AG04449 (cell line): ENCODE measurements around the gene SELENOF.

Experiments used
- CTCF ChIA-PET: fragments of 350-600 bp; formaldehyde crosslinking; extraction: SDS; loops from one replicate; lab custom pipeline; 2021; ENCODE audit warnings: antibody characterized with exemption; lab: Yijun Ruan, JAX
- POLR2A ChIA-PET: fragments of 400-600, 350-600 bp; formaldehyde crosslinking; extraction: SDS; loops from one replicate; lab custom pipeline; 2020; ENCODE audit warnings: antibody characterized with exemption, inconsistent platforms; lab: Yijun Ruan, JAX
- DNase-seq: peaks from one replicate; pipeline ENCODE4 v3.0.0-alpha.2; 2010; ENCODE audit warnings: low read depth, low spot score
- H3K4me3 ChIP-seq: 2 replicates; pipeline ENCODE4 v1.5.1; 2011; ENCODE audit warnings: low read depth, mild to moderate bottlenecking, control low read depth, low read length
- CTCF ChIP-seq: IDR thresholded peaks from one replicate; pipeline ENCODE4 v1.5.1; 2011; ENCODE audit warnings: mild to moderate bottlenecking, moderate library complexity, low read length, control low read depth, inconsistent platforms; ENCODE audit not compliant: insufficient read depth; ENCODE audit errors: missing control alignments

The SELENOF gene

GRCh38 chr1:86860424-86860823 lies 53.5 kb downstream of the SELENOF start:
- DNase-seq: no peak
- CTCF ChIA-PET: interaction anchor here (0.7 to 0.9 kb wide), 2 partner anchors 27 to 224 kb away, joined by 3 read pairs; no protein-coding TSS in a partner anchor
- no peak for TF ChIP-seq CTCF
- H3K4me3 ChIP-seq: no peak overlapping the region
- POLR2A ChIA-PET: no interaction called here

- TF ChIP-seq CTCF: no peak
- CTCF ChIA-PET: no interaction called here
- no peak overlapping the region for H3K4me3 ChIP-seq
- POLR2A ChIA-PET: no interaction called here
- DNase-seq: no peak
Measured at GRCh38 chr1:86860020-86860419, 53.9 kb downstream of the SELENOF start.

GRCh38 chr1:86858524-86859261 lies 55.2 kb downstream of the SELENOF start:
- H3K4me3 ChIP-seq: no peak overlapping the region
- ChIA-PET POLR2A (no interaction called here), CTCF (interaction anchor here (1.0 to 1.2 kb wide), 2 partner anchors 106 to 153 kb away, joined by 3 to 5 read pairs; no protein-coding TSS in a partner anchor)
- TF ChIP-seq CTCF: no peak
- DNase-seq: no peak

GRCh38 chr1:86856196-86856595 lies 57.7 kb downstream of the SELENOF start:
- TF ChIP-seq CTCF: no peak
- no peak for DNase-seq
- ChIA-PET CTCF (no interaction called here), POLR2A (no interaction called here)
- H3K4me3 ChIP-seq: no peak overlapping the region

GRCh38 chr1:86854352-86854751 lies 59.6 kb downstream of the SELENOF start:
- DNase-seq: no peak
- TF ChIP-seq CTCF: no peak
- POLR2A ChIA-PET: no interaction called here
- CTCF ChIA-PET: interaction anchor here (0.6 to 1.2 kb wide), 3 partner anchors 21 to 111 kb away, joined by 3 to 4 read pairs (median 3); no protein-coding TSS in a partner anchor
- no peak overlapping the region for H3K4me3 ChIP-seq

- ChIA-PET POLR2A (no interaction called here), CTCF (no interaction called here)
- no peak overlapping the region for H3K4me3 ChIP-seq
- no peak for DNase-seq
- no peak for TF ChIP-seq CTCF
Measured at GRCh38 chr1:86852782-86853408, 61.0 kb downstream of the SELENOF start.
